Tibial artery (tissue), 4 donors: ENCODE data around the gene CAND2.

Source experiments
- DNase-seq, 2 donors: peaks; one replicate each; pipeline ENCODE4 v3.0.0-alpha.2; 2019
- H3K27ac ChIP-seq, 2 donors: fragments of 200-600 bp; sonication (generic) in 1 of 2; 1 replicate in 1 of 2; 2 replicates in 1 of 2; pipeline ENCODE4 v1.5.1; 2018 to 2019; ENCODE audit warnings: mild to moderate bottlenecking in 1 of 2
- H3K27me3 ChIP-seq, 2 donors: fragments of 200-600 bp; sonication (generic) in 1 of 2; one replicate each; pipeline versions ENCODE4 v1.5.1 to v1.6.0; 2016 to 2019
- H3K36me3 ChIP-seq, 3 donors: fragments of 200-600 bp; sonication (generic) in 2 of 3; one replicate each; pipeline ENCODE4 v1.5.1; 2016 to 2019; ENCODE audit warnings: mild to moderate bottlenecking in 2 of 3
- H3K4me1 ChIP-seq, 4 donors: fragments of 200-600 bp; sonication (generic) in 2 of 4; 1 replicate in 3 of 4; 2 replicates in 1 of 4; pipeline ENCODE4 v1.5.1; 2016 to 2019
- H3K4me3 ChIP-seq, 2 donors: fragments of 200-600 bp; sonication (generic) in 1 of 2; 1 replicate in 1 of 2; 2 replicates in 1 of 2; pipeline ENCODE4 v1.5.1; 2018 to 2019; ENCODE audit warnings: mild to moderate bottlenecking in 2 of 2
- H3K9me3 ChIP-seq, 3 donors: fragments of 200-600 bp; sonication (generic) in 1 of 3; one replicate each; pipeline ENCODE4 v1.5.1; 2016 to 2019
- CTCF ChIP-seq, 2 experiments: fragments of 200-600 bp in 1 of 2; fragments of 450-650 bp in 1 of 2; IDR thresholded peaks; one replicate each; pipeline ENCODE4 v1.5.1; 2017 to 2019; ENCODE audit warnings: antibody characterized with exemption in 2 of 2, mild to moderate bottlenecking in 1 of 2, moderate library complexity in 1 of 2
- intact Hi-C: fragments of 100-400 bp; cut with DNase I; formaldehyde crosslinking; loops from one replicate; pipeline ENCODE4 v1.15.0; 2023; ENCODE audit warnings: low total_unique reads

The CAND2 gene

GRCh38 chr3:12796171-12797123, at the start of gene CAND2:
Gene CAND2, plus strand, starts transcription at chr3:12796680. Its CDS starts 41 bp downstream, at chr3:12796721.
- H3K27me3 ChIP-seq, result no peaks in the 10 kb centered on the region
- H3K9me3 ChIP-seq, result no peaks in the 10 kb centered on the region
- H3K4me1 ChIP-seq, result peaks cover 0 to 27% (median 18%) of the 10 kb centered on the region in 4 donors
- H3K27ac ChIP-seq, result peak within 1 kb of the TSS; percentile 87 to 90
- intact Hi-C loops, result no loop called here
- peak within 1 kb of the TSS; percentile 58 to 91 for H3K4me3 ChIP-seq
- DNase-seq, result peak; percentile 71 to 85
- peaks cover 0 to 3% (median 0%) of the 10 kb centered on the region in 3 donors for H3K36me3 ChIP-seq
- TF ChIP-seq CTCF (IDR thresholded peaks at IDR 0.05), result peak in 1 of 2 experiments; percentile 20

- TF ChIP-seq CTCF (IDR thresholded peaks at IDR 0.05), result no peak
- Histone ChIP-seq H3K4me3 (no peak overlapping the region), H3K9me3 (no peaks in the 10 kb centered on the region)
Measured at GRCh38 chr3:12748477-12748876, 48.0 kb upstream of the CAND2 start.

GRCh38 chr3:12750223-12750622, 46.3 kb upstream of the CAND2 start:
- intact Hi-C loops, result no loop called here
- no peaks in the 10 kb centered on the region for H3K36me3 ChIP-seq
- H3K27me3 ChIP-seq, result no peaks in the 10 kb centered on the region
- no peaks in the 10 kb centered on the region for H3K9me3 ChIP-seq
- peak in 1 of 2 donors; percentile 71 for DNase-seq
- peaks cover 0 to 17% (median 9%) of the 10 kb centered on the region in 4 donors for H3K4me1 ChIP-seq
- H3K27ac ChIP-seq, result peak overlapping the region; percentile 38 to 44
- TF ChIP-seq CTCF (IDR thresholded peaks at IDR 0.05), result no peak
- no peak overlapping the region for H3K4me3 ChIP-seq

More at GRCh38 chr3:12748477-12748876, 48.0 kb upstream of the CAND2 start:
- Histone ChIP-seq H3K27ac (no peak overlapping the region), H3K4me1 (peaks cover 0 to 17% (median 9%) of the 10 kb centered on the region in 4 donors), H3K36me3 (no peaks in the 10 kb centered on the region), H3K27me3 (no peaks in the 10 kb centered on the region)
- no peak for DNase-seq
- intact Hi-C loops, result no loop called here

- peak; percentile 44 to 78 for DNase-seq
- H3K27ac ChIP-seq, result peak overlapping the region; percentile 38 to 44
Measured at GRCh38 chr3:12750658-12751071, 45.8 kb upstream of the CAND2 start.

GRCh38 chr3:12751571-12751970, 44.9 kb upstream of the CAND2 start:
- H3K27ac ChIP-seq, result no peak overlapping the region
- intact Hi-C loops, result no loop called here
- DNase-seq, result no peak
- TF ChIP-seq CTCF (IDR thresholded peaks at IDR 0.05), result no peak
- H3K9me3 ChIP-seq, result no peaks in the 10 kb centered on the region
- H3K4me3 ChIP-seq, result no peak overlapping the region
- H3K4me1 ChIP-seq, result peaks cover 0 to 17% (median 9%) of the 10 kb centered on the region in 4 donors
- no peaks in the 10 kb centered on the region for H3K36me3 ChIP-seq
- no peaks in the 10 kb centered on the region for H3K27me3 ChIP-seq

More at GRCh38 chr3:12750658-12751071, 45.8 kb upstream of the CAND2 start:
- peaks cover 0 to 17% (median 9%) of the 10 kb centered on the region in 4 donors for H3K4me1 ChIP-seq
- H3K36me3 ChIP-seq, result no peaks in the 10 kb centered on the region
- no peak overlapping the region for H3K4me3 ChIP-seq
- H3K27me3 ChIP-seq, result no peaks in the 10 kb centered on the region
- intact Hi-C loops, result no loop called here
- H3K9me3 ChIP-seq, result no peaks in the 10 kb centered on the region
- TF ChIP-seq CTCF (IDR thresholded peaks at IDR 0.05), result no peak
